SK-N-SH treated with all-trans-retinoic acid at 6 μM for 48 hours (cell line): ENCODE measurements around the gene MORF4L1.

Source experiments
- CREB5 ChIP-seq: fragments of 250-450 bp; sonication (Bioruptor Pico); IDR thresholded peaks from 2 replicates; pipeline ENCODE4 v1.5.1; 2020; ENCODE audit warnings: low read depth, mild to moderate bottlenecking, moderate library complexity
- CSDC2 ChIP-seq: fragments of 250-450 bp; sonication (Bioruptor Pico); IDR thresholded peaks from 2 replicates; pipeline ENCODE4 v1.5.0; 2020; ENCODE audit warnings: mild to moderate bottlenecking, moderate library complexity
- ESRRG ChIP-seq: fragments of 250-450 bp; sonication (Bioruptor Pico); IDR thresholded peaks from 2 replicates; pipeline ENCODE4 v1.6.1; 2021; ENCODE audit warnings: mild to moderate bottlenecking
- ISL1 ChIP-seq: fragments of 250-450 bp; sonication (Bioruptor Pico); IDR thresholded peaks from 2 replicates; pipeline ENCODE4 v2.1.2; 2022; ENCODE audit warnings: mild to moderate bottlenecking, moderate library complexity
- PATZ1 ChIP-seq: fragments of 250-450 bp; sonication (Bioruptor Pico); IDR thresholded peaks from 2 replicates; pipeline ENCODE4 v1.8.0; 2020; ENCODE audit warnings: mild to moderate bottlenecking, moderate library complexity, borderline replicate concordance
- RARB ChIP-seq: fragments of 250-450 bp; sonication (Bioruptor Pico); IDR thresholded peaks from 2 replicates; pipeline ENCODE4 v1.8.0; 2021; ENCODE audit warnings: mild to moderate bottlenecking, moderate library complexity
- TCF4 ChIP-seq: fragments of 250-450 bp; sonication (Bioruptor Pico); IDR thresholded peaks from 2 replicates; pipeline ENCODE4 v1.8.0; 2021; ENCODE audit warnings: mild to moderate bottlenecking, moderate library complexity, borderline replicate concordance
- ZC3H10 ChIP-seq: fragments of 250-450 bp; sonication (Bioruptor Pico); IDR thresholded peaks from 2 replicates; pipeline ENCODE4 v1.5.1; 2021; ENCODE audit warnings: mild to moderate bottlenecking, moderate library complexity
- ZFP3 ChIP-seq: fragments of 250-450 bp; sonication (Bioruptor Pico); IDR thresholded peaks from 2 replicates; pipeline ENCODE4 v1.5.0; 2020; ENCODE audit warnings: mild to moderate bottlenecking, moderate library complexity
- TF ChIP-seq, protein P1 (sequence below): fragments of 250-450 bp; sonication (Bioruptor Pico); IDR thresholded peaks from 2 replicates; pipeline ENCODE4 v1.5.1; 2021; ENCODE audit warnings: mild to moderate bottlenecking, moderate library complexity

GRCh38 chr15:78921517-78921916 lies 48.8 kb downstream of the MORF4L1 start:
- TF ChIP-seq RARB (CRISPR knock-in tag) (no peak), ISL1 (CRISPR knock-in tag) (no peak), TCF4 (CRISPR knock-in tag) (no peak), PATZ1 (CRISPR knock-in tag) (no peak), ESRRG (CRISPR knock-in tag) (no peak), ZC3H10 (CRISPR knock-in tag) (no peak), ZFP3 (CRISPR knock-in tag) (no peak), CREB5 (no peak), CSDC2 (CRISPR knock-in tag) (no peak)
- TF ChIP-seq, protein P1, sequence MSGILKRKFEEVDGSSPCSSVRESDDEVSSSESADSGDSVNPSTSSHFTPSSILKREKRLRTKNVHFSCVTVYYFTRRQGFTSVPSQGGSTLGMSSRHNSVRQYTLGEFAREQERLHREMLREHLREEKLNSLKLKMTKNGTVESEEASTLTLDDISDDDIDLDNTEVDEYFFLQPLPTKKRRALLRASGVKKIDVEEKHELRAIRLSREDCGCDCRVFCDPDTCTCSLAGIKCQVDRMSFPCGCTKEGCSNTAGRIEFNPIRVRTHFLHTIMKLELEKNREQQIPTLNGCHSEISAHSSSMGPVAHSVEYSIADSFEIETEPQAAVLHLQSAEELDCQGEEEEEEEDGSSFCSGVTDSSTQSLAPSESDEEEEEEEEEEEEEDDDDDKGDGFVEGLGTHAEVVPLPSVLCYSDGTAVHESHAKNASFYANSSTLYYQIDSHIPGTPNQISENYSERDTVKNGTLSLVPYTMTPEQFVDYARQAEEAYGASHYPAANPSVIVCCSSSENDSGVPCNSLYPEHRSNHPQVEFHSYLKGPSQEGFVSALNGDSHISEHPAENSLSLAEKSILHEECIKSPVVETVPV (CRISPR knock-in tag) = no peak
